ENCODE results near the gene CRTAC1.

Gene CRTAC1

DNA sequence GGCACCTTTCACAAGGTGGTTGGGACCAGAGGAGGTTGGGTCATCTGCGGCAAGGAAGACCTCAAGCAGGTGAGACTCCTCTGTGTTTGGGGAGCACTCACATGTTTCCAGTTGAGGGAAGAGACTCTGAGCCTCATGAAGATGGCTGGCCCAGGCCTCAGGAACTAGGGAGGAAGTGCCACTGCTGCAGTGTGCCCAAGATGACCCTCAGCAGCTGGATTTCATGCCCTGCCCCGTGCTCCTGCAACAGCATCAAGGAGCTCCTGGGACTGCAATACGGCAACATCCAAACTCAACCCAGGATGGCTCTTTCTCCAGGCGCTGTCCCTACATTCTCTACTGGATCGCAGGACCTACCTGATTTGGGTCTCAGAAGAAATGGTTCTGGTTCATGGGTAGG, 106.9 kb downstream of the CRTAC1 start:
- DNase-seq (ENCODE audit: low read depth), result no peak

- DNase-seq (ENCODE audit: low read depth), result no peak
Measured at GRCh38 chr10:97923057-97923456, 107.4 kb downstream of the CRTAC1 start.

GRCh38 chr10:97922022-97922758, 108.2 kb downstream of the CRTAC1 start:
- DNase-seq (ENCODE audit: low read depth), result no peak

GRCh38 chr10:97921581-97922021, 108.8 kb downstream of the CRTAC1 start:
- no peak for DNase-seq (ENCODE audit: low read depth)

- no peak for DNase-seq (ENCODE audit: low read depth)
Measured at GRCh38 chr10:97920865-97921264, 109.6 kb downstream of the CRTAC1 start.

DNA sequence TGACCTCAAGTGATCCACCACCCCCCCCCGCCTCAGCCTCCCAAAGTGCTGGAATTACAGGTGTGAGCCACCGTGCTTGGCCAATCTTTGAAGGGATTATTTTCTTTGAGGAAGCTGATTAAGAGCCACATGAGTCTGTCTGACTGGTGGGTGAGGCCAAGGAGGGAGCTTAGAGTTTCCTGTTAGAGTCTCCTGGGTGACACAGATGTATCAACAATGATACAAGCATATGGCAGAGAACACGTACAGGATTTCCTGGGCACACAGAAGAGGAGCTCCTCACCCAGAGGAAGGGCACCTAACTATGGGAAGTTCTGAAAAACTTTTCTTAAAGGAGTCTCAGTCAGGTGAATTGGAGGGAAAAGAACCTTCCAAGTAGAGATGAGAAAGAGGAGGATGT, 111.4 kb downstream of the CRTAC1 start:
- no peak for DNase-seq (ENCODE audit: low read depth)

- no peak for DNase-seq (ENCODE audit: low read depth)
Measured at GRCh38 chr10:97916586-97916985, 113.8 kb downstream of the CRTAC1 start.

GRCh38 chr10:97915346-97916131, 114.9 kb downstream of the CRTAC1 start:
- DNase-seq (ENCODE audit: low read depth), result no peak

DNA sequence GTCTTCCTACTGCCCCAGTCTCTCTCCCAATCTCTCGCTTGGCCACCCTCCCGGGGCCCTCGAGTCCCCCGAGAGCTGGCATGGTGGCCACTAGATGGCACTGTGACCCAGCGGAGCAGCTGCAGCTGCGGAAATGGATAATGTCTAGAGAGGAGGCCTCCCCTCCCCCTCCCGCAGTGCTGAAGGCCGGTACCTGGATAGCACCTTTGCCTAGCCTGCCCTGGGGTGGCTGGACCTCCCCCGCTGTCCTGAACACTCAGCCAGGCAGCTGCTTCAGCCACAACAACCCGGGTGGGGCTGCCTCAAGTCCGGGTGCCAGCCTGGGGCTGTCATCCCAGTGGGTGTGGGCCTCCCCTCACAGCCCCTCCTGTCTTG, 115.6 kb downstream of the CRTAC1 start:
- peak; percentile 27 for DNase-seq (ENCODE audit: low read depth)

DNA sequence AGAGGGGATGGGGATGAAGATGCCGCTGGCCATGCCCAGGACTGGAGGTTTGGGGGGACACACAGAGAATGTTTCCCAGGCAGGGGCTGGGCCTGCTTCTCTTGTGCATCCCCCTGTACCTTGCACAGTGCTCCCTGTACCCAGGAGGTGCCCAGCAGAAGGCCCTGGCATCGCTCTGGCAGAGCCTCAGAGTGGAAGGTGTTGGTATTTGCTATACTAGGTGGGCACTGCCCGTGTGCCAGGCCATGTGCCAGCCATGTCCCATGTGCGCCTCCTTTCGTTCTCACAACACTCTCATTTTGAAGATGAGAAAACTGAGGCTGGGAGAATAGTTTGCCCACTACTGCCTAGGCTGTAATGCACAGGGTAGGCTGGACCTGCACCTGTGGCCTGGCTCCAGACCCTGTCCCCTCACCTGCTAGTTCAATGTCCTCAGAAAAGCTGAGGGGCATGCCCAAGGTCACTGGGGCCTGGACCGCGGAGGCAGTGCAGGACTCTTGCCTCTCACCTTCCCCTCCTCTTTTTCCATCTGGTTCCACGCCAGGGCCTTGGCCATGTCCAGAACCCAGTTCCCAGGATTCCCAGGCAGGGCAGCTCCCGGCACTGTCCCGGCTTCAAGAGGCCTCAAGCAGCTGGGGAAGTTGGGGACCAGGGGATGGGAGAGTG, 116.1 kb downstream of the CRTAC1 start:
- DNase-seq (ENCODE audit: low read depth), result no peak

- no peak for DNase-seq (ENCODE audit: low read depth)
Measured at GRCh38 chr10:97913614-97914013, 116.8 kb downstream of the CRTAC1 start.

- no peak for DNase-seq (ENCODE audit: low read depth)
Measured at GRCh38 chr10:97913193-97913592, 117.2 kb downstream of the CRTAC1 start.

DNA sequence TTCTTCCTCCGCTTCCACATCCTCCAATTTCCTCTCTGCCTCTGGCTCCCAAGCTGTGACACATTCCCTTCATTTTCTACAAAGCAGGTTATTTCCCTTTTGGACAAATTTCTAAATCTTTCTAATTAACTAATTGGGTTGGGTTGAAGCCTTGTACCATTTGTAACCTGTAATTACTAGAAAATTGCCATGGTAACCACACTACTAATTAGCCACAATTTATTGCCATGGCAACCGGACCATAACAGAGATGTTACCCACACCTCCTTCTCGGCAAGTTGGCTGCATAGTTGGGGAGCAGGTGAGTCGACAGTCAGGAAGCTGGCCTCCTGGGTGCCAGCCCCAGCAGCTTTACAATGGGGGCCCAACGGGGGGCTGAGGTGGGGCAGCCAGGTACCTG, 119.2 kb downstream of the CRTAC1 start:
- no peak for DNase-seq (ENCODE audit: low read depth)

GRCh38 chr10:97910661-97911060, 119.8 kb downstream of the CRTAC1 start:
- DNase-seq (ENCODE audit: low read depth), result no peak

- no peak for DNase-seq (ENCODE audit: low read depth)
Measured at GRCh38 chr10:97907830-97908229, 122.6 kb downstream of the CRTAC1 start.

DNA sequence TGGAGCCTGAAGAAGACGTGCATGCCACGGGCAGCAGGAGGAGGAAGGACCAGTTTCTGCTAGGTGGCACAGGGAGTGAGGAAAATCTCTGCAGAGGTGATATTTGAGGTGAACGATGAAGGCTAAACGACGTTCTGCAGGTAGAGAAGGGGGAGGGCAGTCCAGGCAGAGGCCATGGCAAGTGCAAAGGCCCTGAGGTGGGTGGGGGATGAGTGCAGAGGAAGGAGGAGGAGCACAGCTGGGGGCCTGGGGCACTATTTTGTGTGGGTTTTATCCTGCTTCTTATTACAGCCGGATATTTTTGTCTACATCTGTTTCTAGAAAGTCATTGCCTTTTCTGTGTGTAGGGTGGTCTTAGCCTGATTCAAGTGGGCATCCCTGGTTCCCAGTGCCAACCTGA, 123.2 kb downstream of the CRTAC1 start:
- no peak for DNase-seq (ENCODE audit: low read depth)

GRCh38 chr10:97905276-97905675, 125.1 kb downstream of the CRTAC1 start:
- no peak for DNase-seq (ENCODE audit: low read depth)

DNA sequence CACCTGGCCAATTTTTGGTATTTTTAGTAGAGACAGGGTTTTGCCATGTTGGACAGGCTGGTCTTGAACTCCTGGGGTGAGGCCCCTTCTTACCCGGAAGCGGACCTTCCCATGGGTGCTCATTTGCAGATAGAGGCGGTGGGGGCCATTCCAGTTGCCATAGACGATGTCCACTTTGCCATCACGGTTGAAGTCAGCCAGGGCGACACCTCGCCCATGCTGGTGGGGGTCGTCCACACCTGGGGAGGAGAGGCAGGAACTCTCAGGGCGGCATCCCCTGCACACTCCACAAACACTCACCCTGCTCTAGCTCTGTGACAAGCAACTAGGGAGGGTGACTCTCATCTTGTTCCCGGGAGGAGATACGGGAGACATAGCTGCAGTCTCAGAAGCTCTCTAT, 125.8 kb downstream of the CRTAC1 start:
- no peak for DNase-seq (ENCODE audit: low read depth)

- no peak for DNase-seq (ENCODE audit: low read depth)
Measured at GRCh38 chr10:97904018-97904381, 126.4 kb downstream of the CRTAC1 start.

DNA sequence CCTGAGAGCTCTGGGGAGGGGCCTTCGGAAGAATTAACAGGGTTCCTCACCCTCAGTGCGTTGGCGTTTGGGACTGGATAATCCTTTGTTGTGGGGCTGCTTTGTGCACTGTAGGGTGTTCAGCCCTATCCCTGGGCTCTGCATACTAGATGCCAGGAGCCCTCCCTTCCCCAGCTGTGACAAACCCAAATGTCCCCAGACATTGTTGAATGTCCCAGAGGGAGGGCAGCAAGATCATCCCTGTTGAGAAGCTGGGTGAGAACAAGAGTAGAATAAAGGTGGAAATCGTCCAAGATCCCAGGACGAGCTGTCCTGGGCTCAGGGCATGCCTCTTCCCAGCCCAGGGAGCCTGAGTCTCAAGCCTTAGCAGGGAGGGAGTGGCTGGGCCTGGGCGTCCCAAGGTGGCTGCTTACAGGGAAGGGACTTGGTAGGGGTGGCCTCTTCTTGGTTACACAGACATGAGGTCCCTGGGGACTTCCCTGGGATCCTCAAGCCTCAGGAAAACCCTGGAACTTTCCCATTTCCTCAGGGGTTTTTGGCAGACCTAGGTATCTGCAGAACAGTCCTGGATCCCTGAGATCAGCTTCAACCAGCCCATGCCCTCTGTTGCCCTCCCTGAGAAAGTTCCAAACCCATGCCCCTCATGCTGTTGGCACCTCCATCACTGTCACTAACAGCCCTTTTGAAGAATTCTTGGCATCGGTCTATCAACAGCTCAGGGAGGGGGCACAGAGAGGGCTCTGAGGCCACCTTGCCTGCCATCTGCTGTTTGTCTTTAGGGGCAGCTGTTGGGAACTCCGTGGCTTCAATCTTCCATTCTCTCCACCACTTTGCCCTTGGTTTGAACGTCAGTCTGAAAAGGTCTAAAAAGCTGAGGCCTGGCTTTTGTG, 127.0 kb downstream of the CRTAC1 start:
- DNase-seq (ENCODE audit: low read depth), result no peak

- no peak for DNase-seq (ENCODE audit: low read depth)
Measured at GRCh38 chr10:97901381-97901780, 129.0 kb downstream of the CRTAC1 start.

DNA sequence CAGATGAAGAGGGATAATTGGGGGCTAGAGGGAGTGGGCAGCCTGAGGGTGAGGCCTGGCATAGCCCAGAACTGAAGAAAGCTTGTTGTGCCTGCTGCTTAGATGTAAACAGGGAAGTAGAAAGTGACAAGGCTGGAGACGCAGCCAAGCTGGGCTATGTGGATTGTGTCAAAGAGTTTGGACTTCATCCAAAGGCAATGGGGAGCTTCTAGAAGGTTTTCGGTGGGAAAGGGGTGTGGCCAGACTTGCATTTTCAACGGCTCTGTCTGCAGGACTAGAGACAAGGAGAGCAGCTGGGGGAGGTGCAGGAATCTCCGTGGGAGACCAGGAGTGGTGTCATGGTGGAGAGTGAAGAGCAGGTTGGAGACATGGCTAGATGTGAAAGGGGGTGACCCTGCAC, 132.0 kb downstream of the CRTAC1 start:
- no peak for DNase-seq (ENCODE audit: low read depth)

All from T-helper 22 cell (primary cell).